PC-9 (cell line): ENCODE results near the gene DUSP2. TPM values are rescaled to one million over a fixed set of nuclear protein-coding genes. Genes with fewer than 3 reads are reported as not detected.

ENCODE experiments used
- BruUV-seq: library from RNA; stranded (reverse); fragments of 400-500 nt; replicated peaks from 2 replicates; lab custom pipeline; 2021; lab: Mats Ljungman, UMichigan
- CTCF ChIA-PET: fragments of 300-600 bp; sonication (Branson Sonifier 250); formaldehyde crosslinking; loops from one replicate; lab custom pipeline; 2022; ENCODE audit warnings: antibody characterized with exemption; lab: Charles Lee
- POLR2A ChIA-PET: fragments of 300-600 bp; sonication (Branson Sonifier 250); formaldehyde crosslinking; loops from one replicate; lab custom pipeline; 2022; ENCODE audit warnings: antibody characterized with exemption; ENCODE audit not compliant: unreplicated experiment; lab: Charles Lee
- DNase-seq, 2 experiments: peaks; one replicate each; pipeline versions ENCODE4 v3.0.0 to v3.0.0-alpha.2; 2015 to 2022; ENCODE audit warnings: mixed read lengths in 1 of 2
- H2AFZ ChIP-seq: fragments of 200-600 bp; sonication (generic); 2 replicates; pipeline ENCODE4 v1.8.1; 2017; ENCODE audit warnings: antibody characterized with exemption
- H3F3A ChIP-seq: fragments of 200-600 bp; sonication (generic); 2 replicates; pipeline ENCODE4 v1.8.1; 2017; ENCODE audit warnings: antibody characterized with exemption, mild to moderate bottlenecking, low read depth; ENCODE audit not compliant: insufficient read depth
- H3K27ac ChIP-seq: fragments of 200-600 bp; sonication (generic); 2 replicates; pipeline ENCODE4 v1.6.1; 2016; ENCODE audit warnings: mixed run types
- H3K27me3 ChIP-seq: fragments of 200-600 bp; sonication (generic); 2 replicates; pipeline ENCODE4 v1.6.1; 2016; ENCODE audit warnings: low read depth, mixed run types; ENCODE audit not compliant: insufficient read depth
- H3K36me3 ChIP-seq: fragments of 200-600 bp; sonication (generic); 2 replicates; pipeline ENCODE4 v1.6.1; 2016; ENCODE audit warnings: low read depth, mixed run types
- H3K4me1 ChIP-seq: fragments of 200-600 bp; sonication (generic); replicated peaks from 2 replicates; pipeline ENCODE4 v1.6.1; 2016; ENCODE audit warnings: mixed run types; ENCODE audit not compliant: insufficient read depth
- H3K4me2 ChIP-seq: fragments of 200-600 bp; sonication (generic); 2 replicates; pipeline ENCODE4 v1.6.1; 2017; ENCODE audit warnings: mixed run types
- H3K4me3 ChIP-seq: fragments of 200-600 bp; sonication (generic); 2 replicates; pipeline ENCODE4 v1.6.1; 2016; ENCODE audit warnings: mixed run types
- H3K79me2 ChIP-seq: fragments of 200-600 bp; sonication (generic); 2 replicates; pipeline ENCODE4 v1.6.1; 2017; ENCODE audit warnings: low read depth, mixed run types
- H3K9me2 ChIP-seq: fragments of 200-600 bp; sonication (generic); 2 replicates; pipeline ENCODE4 v1.8.1; 2017; ENCODE audit warnings: mild to moderate bottlenecking; ENCODE audit not compliant: insufficient read depth
- H3K9me3 ChIP-seq: fragments of 200-600 bp; sonication (generic); 2 replicates; pipeline ENCODE4 v1.8.1; 2016; ENCODE audit warnings: low read depth; ENCODE audit not compliant: insufficient read depth
- H4K20me1 ChIP-seq: fragments of 200-600 bp; sonication (generic); 2 replicates; pipeline ENCODE4 v1.8.1; 2017; ENCODE audit not compliant: insufficient read depth
- CTCF ChIP-seq: fragments of 200-600 bp; sonication (generic); conservative IDR thresholded peaks from 2 replicates; pipeline ENCODE4 v1.6.1; 2017; ENCODE audit warnings: mixed run types, antibody characterized with exemption, mild to moderate bottlenecking, moderate library complexity
- EZH2 ChIP-seq: fragments of 200-600 bp; sonication (generic); IDR thresholded peaks from 2 replicates; pipeline ENCODE4 v1.8.0; 2017; ENCODE audit warnings: antibody characterized with exemption, low read depth
- intact Hi-C: fragments of 100-400 bp; cut with micrococcal nuclease; formaldehyde crosslinking; loops from one replicate; pipeline ENCODE4 v1.10.0; 2022; ENCODE audit not compliant: unreplicated experiment
- total RNA-seq: library from RNA; stranded (reverse); gene quantifications from 2 replicates; pipeline ENCODE4 v1.2.3, GENCODE V29; 2021

Gene DUSP2
- total RNA-seq, 1 experiment from 2014 or later = 4.0 TPM

GRCh38 chr2:96118698-96119388 is 26.4 kb downstream of the DUSP2 start:
- intact Hi-C loops = no loop called here
- H3K9me2 ChIP-seq = no peaks in the 10 kb centered on the region
- no peak overlapping the region for H3K27ac ChIP-seq
- ChIA-PET POLR2A (no interaction called here), CTCF (no interaction called here)
- H3K27me3 ChIP-seq = peaks cover 68% of the 10 kb centered on the region
- no peak overlapping the region for H2AFZ ChIP-seq
- H3K4me2 ChIP-seq = no peak overlapping the region
- BruUV-seq = no TSS peak
- H3K79me2 ChIP-seq = no peaks in the 10 kb centered on the region
- TF ChIP-seq CTCF (no peak), EZH2 (no peak)
- peaks cover 5% of the 10 kb centered on the region; the same call in 1 of the 2 replicates for H3K4me1 ChIP-seq
- no peak for DNase-seq
- no peaks in the 10 kb centered on the region for H3K9me3 ChIP-seq
- H3K4me3 ChIP-seq = no peak overlapping the region
- no peaks in the 10 kb centered on the region for H4K20me1 ChIP-seq
- H3F3A ChIP-seq = no peaks in the 10 kb centered on the region
- H3K36me3 ChIP-seq = no peaks in the 10 kb centered on the region

GRCh38 chr2:96117701-96118588 is 27.3 kb downstream of the DUSP2 start:
- TF ChIP-seq CTCF (peak; percentile 25; the same call in 1 of the 2 replicates), EZH2 (no peak)
- peak overlapping the region; percentile 81 for H3K4me2 ChIP-seq
- DNase-seq = peak; percentile 46 to 52
- BruUV-seq = no TSS peak
- H3F3A ChIP-seq = no peaks in the 10 kb centered on the region
- no peak overlapping the region for H2AFZ ChIP-seq
- H3K4me1 ChIP-seq = peaks cover 5% of the 10 kb centered on the region; the same call in 1 of the 2 replicates
- H4K20me1 ChIP-seq = no peaks in the 10 kb centered on the region
- no peaks in the 10 kb centered on the region for H3K9me3 ChIP-seq
- ChIA-PET POLR2A (no interaction called here), CTCF (interaction anchor here (0.7 to 1.4 kb wide), 2 partner anchors 57 to 95 kb away, joined by 3 to 4 read pairs; no protein-coding TSS in a partner anchor)
- H3K36me3 ChIP-seq = no peaks in the 10 kb centered on the region
- intact Hi-C loops = loop anchor here (1.0 to 2.0 kb wide), 2 partner anchors 55 to 56 kb away; no protein-coding TSS in a partner anchor
- H3K27ac ChIP-seq = no peak overlapping the region
- peak overlapping the region; percentile 55; the same call in 1 of the 2 replicates for H3K4me3 ChIP-seq
- H3K27me3 ChIP-seq = peaks cover 66% of the 10 kb centered on the region
- H3K9me2 ChIP-seq = no peaks in the 10 kb centered on the region
- H3K79me2 ChIP-seq = no peaks in the 10 kb centered on the region

- Histone ChIP-seq H2AFZ (peak overlapping the region; percentile 44; the same call in 1 of the 2 replicates), H4K20me1 (no peaks in the 10 kb centered on the region), H3K9me2 (no peaks in the 10 kb centered on the region), H3K27ac (no peak overlapping the region), H3K27me3 (peaks cover 57% of the 10 kb centered on the region), H3K4me1 (peaks cover 5% of the 10 kb centered on the region; the same call in 1 of the 2 replicates), H3K4me3 (peak overlapping the region; percentile 55; the same call in 1 of the 2 replicates), H3K4me2 (peak overlapping the region; percentile 81), H3F3A (no peaks in the 10 kb centered on the region), H3K36me3 (no peaks in the 10 kb centered on the region), H3K79me2 (no peaks in the 10 kb centered on the region), H3K9me3 (no peaks in the 10 kb centered on the region)
- peak in 1 of 2 experiments; percentile 74 for DNase-seq
- intact Hi-C loops = loop anchor here (1.0 to 2.0 kb wide), 2 partner anchors 54 to 57 kb away; no protein-coding TSS in a partner anchor
- TF ChIP-seq EZH2 = no peak
- TF ChIP-seq CTCF = peak; percentile 62
- POLR2A ChIA-PET = no interaction called here
- TSS peak; percentile 42 for BruUV-seq
- CTCF ChIA-PET = interaction anchor here (0.6 to 1.4 kb wide), 5 partner anchors 22 to 94 kb away, joined by 3 to 4 read pairs (median 4); partner anchors contain the start of gene ASTL
Measured at GRCh38 chr2:96116879-96117533, 28.2 kb downstream of the DUSP2 start.
